ENCODE results near the gene TPRG1. TPM values are rescaled to one million over a fixed set of nuclear protein-coding genes. Genes with fewer than 3 reads are reported as not detected.

The TPRG1 gene
- total and polyA plus RNA-seq, 2 donors (not counting 1 experiment from before 2014, with no cell fraction given) = 0.47 to 0.99 TPM

DNA sequence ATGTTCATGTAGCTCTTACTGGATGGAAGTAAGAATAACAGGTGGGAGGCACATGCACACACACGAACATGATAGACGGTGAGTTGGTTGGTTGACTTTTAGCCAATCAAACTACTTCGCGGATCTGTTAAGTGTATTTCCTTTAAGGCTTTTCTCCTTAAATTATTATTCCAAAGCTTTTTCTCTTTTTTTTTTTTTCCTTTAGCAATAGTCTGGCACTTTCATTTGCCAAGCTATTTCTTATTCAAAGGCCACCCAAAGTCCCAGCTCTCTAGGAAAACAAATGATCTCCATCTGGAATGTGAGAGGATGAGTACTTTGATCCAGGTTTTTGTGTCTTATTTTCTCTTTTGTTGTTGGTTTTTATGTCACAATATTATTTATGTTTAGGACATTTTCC lies 141.1 kb downstream of the TPRG1 start:
- no peak overlapping the region for H3K4me3 ChIP-seq (replicated peaks in 1 of 4; ENCODE audit: control extremely low read depth in 1 of 4, insufficient read depth in 1 of 4, low read depth in 3 of 4, low read length in 4 of 4)
- no peaks in the 10 kb centered on the region for H3K36me3 ChIP-seq (ENCODE audit: control insufficient read depth, insufficient read depth, low read length)
- no peak for DNase-seq (ENCODE audit: low read depth in 2 of 2)
- no peaks in the 10 kb centered on the region for H3K79me2 ChIP-seq (ENCODE audit: control insufficient read depth, insufficient read depth, low read length)
- TF ChIP-seq EZH2 (IDR thresholded peaks at IDR 0.05; ENCODE audit: low read length, missing control alignments) (no peak), CTCF (conservative IDR thresholded peaks at IDR 0.05 in 1 of 2, IDR thresholded peaks at IDR 0.05 in 1 of 2; ENCODE audit: low read depth in 1 of 2, low read length in 2 of 2) (no peak)
- no peaks in the 10 kb centered on the region for H3K4me1 ChIP-seq (ENCODE audit: control insufficient read depth, extremely low read depth, insufficient read depth, low read length)
- no peak overlapping the region for H3K9ac ChIP-seq (ENCODE audit: insufficient read depth, low read length)
- no peaks in the 10 kb centered on the region for H3K9me3 ChIP-seq (ENCODE audit: control insufficient read depth, insufficient read depth, low read depth, low read length)
- H3K4me2 ChIP-seq (ENCODE audit: extremely low read depth, insufficient read depth, low read length) = no peak overlapping the region
- no peaks in the 10 kb centered on the region for H4K20me1 ChIP-seq (ENCODE audit: control insufficient read depth, extremely low read depth, insufficient read depth, low read length)
- no peak overlapping the region for H3K27ac ChIP-seq (ENCODE audit: insufficient read depth, low read length)
- H3K27me3 ChIP-seq (ENCODE audit: control insufficient read depth, insufficient read depth, low read length) = no peaks in the 10 kb centered on the region
- no peak overlapping the region for H2AFZ ChIP-seq (ENCODE audit: low read length)

DNA sequence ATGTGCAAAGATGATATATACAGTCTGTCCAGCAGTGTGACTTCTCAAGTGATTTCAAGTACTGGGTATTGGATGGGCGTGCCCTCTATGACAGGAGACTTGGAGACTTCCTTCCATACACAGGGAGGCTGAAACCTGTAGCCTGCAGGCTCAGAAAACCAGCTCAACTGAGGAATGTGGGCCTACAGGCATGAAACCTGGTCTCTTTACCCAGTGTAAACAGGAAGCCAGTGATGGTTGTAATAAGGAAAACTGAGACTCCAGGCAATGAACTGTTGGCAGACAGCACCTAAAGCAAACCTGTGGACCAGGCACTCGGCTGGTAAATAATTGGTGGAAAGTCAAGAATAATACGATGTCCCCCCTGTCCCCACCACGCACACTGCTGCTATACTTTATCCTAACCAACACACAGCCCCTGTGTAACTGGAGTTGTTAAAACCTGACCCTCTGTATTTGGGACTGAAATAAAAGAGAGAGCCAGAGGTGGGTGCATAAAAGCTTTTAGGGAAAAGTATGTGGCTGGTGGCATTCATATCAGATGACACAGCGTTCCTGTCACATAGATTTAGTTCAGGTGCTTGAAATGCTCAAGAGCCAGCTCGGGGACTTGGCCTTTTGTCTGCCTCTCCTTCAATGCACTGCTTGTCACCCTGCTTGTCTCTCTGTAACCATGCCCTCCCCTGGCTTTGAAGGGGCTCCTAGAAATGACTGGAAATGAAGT lies 144.7 kb downstream of the TPRG1 start:
- no peaks in the 10 kb centered on the region for H4K20me1 ChIP-seq (ENCODE audit: control insufficient read depth, extremely low read depth, insufficient read depth, low read length)
- no peak overlapping the region for H3K4me3 ChIP-seq (replicated peaks in 1 of 4; ENCODE audit: control extremely low read depth in 1 of 4, insufficient read depth in 1 of 4, low read depth in 3 of 4, low read length in 4 of 4)
- no peak for TF ChIP-seq EZH2 (IDR thresholded peaks at IDR 0.05; ENCODE audit: low read length, missing control alignments)
- TF ChIP-seq CTCF (conservative IDR thresholded peaks at IDR 0.05 in 1 of 2, IDR thresholded peaks at IDR 0.05 in 1 of 2; ENCODE audit: low read depth in 1 of 2, low read length in 2 of 2) = no peak
- H3K9ac ChIP-seq (ENCODE audit: insufficient read depth, low read length) = no peak overlapping the region
- H3K27ac ChIP-seq (ENCODE audit: insufficient read depth, low read length) = no peak overlapping the region
- no peaks in the 10 kb centered on the region for H3K9me3 ChIP-seq (ENCODE audit: control insufficient read depth, insufficient read depth, low read depth, low read length)
- no peaks in the 10 kb centered on the region for H3K4me1 ChIP-seq (ENCODE audit: control insufficient read depth, extremely low read depth, insufficient read depth, low read length)
- H3K79me2 ChIP-seq (ENCODE audit: control insufficient read depth, insufficient read depth, low read length) = no peaks in the 10 kb centered on the region
- H3K27me3 ChIP-seq (ENCODE audit: control insufficient read depth, insufficient read depth, low read length) = no peaks in the 10 kb centered on the region
- H3K4me2 ChIP-seq (ENCODE audit: extremely low read depth, insufficient read depth, low read length) = no peak overlapping the region
- no peaks in the 10 kb centered on the region for H3K36me3 ChIP-seq (ENCODE audit: control insufficient read depth, insufficient read depth, low read length)
- no peak overlapping the region for H2AFZ ChIP-seq (ENCODE audit: low read length)
- DNase-seq (ENCODE audit: low read depth in 2 of 2) = no peak

GRCh38 chr3:189317911-189318310 lies 146.1 kb downstream of the TPRG1 start:
- Histone ChIP-seq H3K79me2 (ENCODE audit: control insufficient read depth, insufficient read depth, low read length) (no peaks in the 10 kb centered on the region), H3K4me2 (ENCODE audit: extremely low read depth, insufficient read depth, low read length) (no peak overlapping the region), H3K27me3 (ENCODE audit: control insufficient read depth, insufficient read depth, low read length) (no peaks in the 10 kb centered on the region), H3K9ac (ENCODE audit: insufficient read depth, low read length) (no peak overlapping the region), H3K4me3 (replicated peaks in 1 of 4; ENCODE audit: control extremely low read depth in 1 of 4, insufficient read depth in 1 of 4, low read depth in 3 of 4, low read length in 4 of 4) (no peak overlapping the region), H3K9me3 (ENCODE audit: control insufficient read depth, insufficient read depth, low read depth, low read length) (no peaks in the 10 kb centered on the region), H3K27ac (ENCODE audit: insufficient read depth, low read length) (no peak overlapping the region), H4K20me1 (ENCODE audit: control insufficient read depth, extremely low read depth, insufficient read depth, low read length) (no peaks in the 10 kb centered on the region), H3K36me3 (ENCODE audit: control insufficient read depth, insufficient read depth, low read length) (no peaks in the 10 kb centered on the region), H2AFZ (ENCODE audit: low read length) (no peak overlapping the region), H3K4me1 (ENCODE audit: control insufficient read depth, extremely low read depth, insufficient read depth, low read length) (no peaks in the 10 kb centered on the region)
- no peak for DNase-seq (ENCODE audit: low read depth in 2 of 2)
- TF ChIP-seq CTCF (conservative IDR thresholded peaks at IDR 0.05 in 1 of 2, IDR thresholded peaks at IDR 0.05 in 1 of 2; ENCODE audit: low read depth in 1 of 2, low read length in 2 of 2) = no peak
- TF ChIP-seq EZH2 (IDR thresholded peaks at IDR 0.05; ENCODE audit: low read length, missing control alignments) = no peak

Measured in fibroblast of lung (primary cell).